Activated T-cell treated with anti-CD3 and anti-CD28 coated beads, Interleukin-2, amount 50 U/mL, for 4 hours (primary cell): ENCODE results near the gene HPCAL4. TPM values are rescaled to one million over a fixed set of nuclear protein-coding genes. Genes with fewer than 3 reads are reported as not detected.

Experiments
- ATAC-seq, 2 donors: fragments of 200-7000 bp; cut with Tn5 transposase; one replicate each; pipeline ENCODE4 v1.10.0; 2021
- DNase-seq: peaks from one replicate; pipeline ENCODE4 v3.0.0-alpha.2; 2020
- H3K27me3 Mint-ChIP-seq: one replicate; pipeline ENCODE4 v1.8.0; 2021; ENCODE audit warnings: low read depth, mixed read lengths
- H3K36me3 Mint-ChIP-seq: one replicate; pipeline ENCODE4 v1.8.0; 2022; ENCODE audit warnings: mixed read lengths; ENCODE audit not compliant: insufficient read depth
- H3K4me1 Mint-ChIP-seq: one replicate; pipeline ENCODE4 v1.8.0; 2021; ENCODE audit warnings: low read depth, mixed read lengths
- H3K4me3 Mint-ChIP-seq: one replicate; pipeline ENCODE4 v1.8.0; 2021; ENCODE audit warnings: mild to moderate bottlenecking, moderate library complexity, mixed read lengths
- H3K9me3 Mint-ChIP-seq: one replicate; pipeline ENCODE4 v1.8.0; 2021; ENCODE audit warnings: mixed read lengths
- total RNA-seq, 3 donors: library from RNA; stranded (reverse); gene quantifications; one replicate each; pipeline ENCODE4 v1.2.1, GENCODE V29; 2021

HPCAL4 gene
- total RNA-seq, 3 donors from 2014 or later = 0.05 to 0.38 (median 0.33) TPM

- H3K4me1 Mint-ChIP-seq = peaks cover 23% of the 10 kb centered on the region
- peaks cover 4% of the 10 kb centered on the region for H3K27me3 Mint-ChIP-seq
- H3K36me3 Mint-ChIP-seq = peaks cover 6% of the 10 kb centered on the region
- DNase-seq (no peak), ATAC-seq (no peak)
- no peaks in the 10 kb centered on the region for H3K9me3 Mint-ChIP-seq
- no peak overlapping the region for H3K4me3 Mint-ChIP-seq
Measured at GRCh38 chr1:39678889-39679288, 12.3 kb downstream of the HPCAL4 start.

GRCh38 chr1:39677645-39678044 is 13.6 kb downstream of the HPCAL4 start:
- ATAC-seq (no peak), DNase-seq (no peak)
- H3K36me3 Mint-ChIP-seq = peaks cover 6% of the 10 kb centered on the region
- H3K4me3 Mint-ChIP-seq = no peak overlapping the region
- no peaks in the 10 kb centered on the region for H3K9me3 Mint-ChIP-seq
- peaks cover 5% of the 10 kb centered on the region for H3K27me3 Mint-ChIP-seq
- H3K4me1 Mint-ChIP-seq = peaks cover 21% of the 10 kb centered on the region

- Mint-ChIP-seq H3K27me3 (peaks cover 9% of the 10 kb centered on the region), H3K4me3 (no peak overlapping the region), H3K9me3 (no peaks in the 10 kb centered on the region), H3K36me3 (peaks cover 4% of the 10 kb centered on the region), H3K4me1 (peaks cover 21% of the 10 kb centered on the region)
- ATAC-seq (no peak), DNase-seq (no peak)
Measured at GRCh38 chr1:39676948-39677548, 14.2 kb downstream of the HPCAL4 start.

- Mint-ChIP-seq H3K9me3 (no peaks in the 10 kb centered on the region), H3K27me3 (peaks cover 17% of the 10 kb centered on the region), H3K36me3 (peaks cover 4% of the 10 kb centered on the region), H3K4me3 (no peak overlapping the region), H3K4me1 (peaks cover 7% of the 10 kb centered on the region)
- no peak for DNase-seq
- no peak for ATAC-seq
Measured at GRCh38 chr1:39675220-39675619, 16.0 kb downstream of the HPCAL4 start.

GRCh38 chr1:39673215-39673614 is 18.0 kb downstream of the HPCAL4 start:
- H3K4me3 Mint-ChIP-seq = no peak overlapping the region
- peaks cover 4% of the 10 kb centered on the region for H3K4me1 Mint-ChIP-seq
- no peaks in the 10 kb centered on the region for H3K36me3 Mint-ChIP-seq
- no peak for DNase-seq
- H3K9me3 Mint-ChIP-seq = no peaks in the 10 kb centered on the region
- peaks cover 34% of the 10 kb centered on the region for H3K27me3 Mint-ChIP-seq
- ATAC-seq = no peak

- peak; percentile 44 for DNase-seq
- Mint-ChIP-seq H3K4me3 (peak overlapping the region; percentile 51), H3K4me1 (peaks cover 6% of the 10 kb centered on the region), H3K27me3 (peaks cover 35% of the 10 kb centered on the region), H3K36me3 (no peaks in the 10 kb centered on the region), H3K9me3 (no peaks in the 10 kb centered on the region)
- ATAC-seq = peak; percentile 13 to 35
Measured at GRCh38 chr1:39672551-39672947, 18.7 kb downstream of the HPCAL4 start.

GRCh38 chr1:39671793-39672550 is 19.3 kb downstream of the HPCAL4 start, which contains the start of gene NT5C1A:
NT5C1A (minus strand) TSS chr1:39672107; CDS start chr1:39672038, 69 bp downstream.
- peak within 1 kb of the TSS; percentile 51 for H3K4me3 Mint-ChIP-seq
- H3K36me3 Mint-ChIP-seq = no peaks in the 10 kb centered on the region
- ATAC-seq (peak; percentile 65 to 71), DNase-seq (no peak)
- H3K4me1 Mint-ChIP-seq = peaks cover 10% of the 10 kb centered on the region
- H3K9me3 Mint-ChIP-seq = no peaks in the 10 kb centered on the region
- peaks cover 35% of the 10 kb centered on the region for H3K27me3 Mint-ChIP-seq

- Mint-ChIP-seq H3K9me3 (no peaks in the 10 kb centered on the region), H3K27me3 (peaks cover 35% of the 10 kb centered on the region), H3K4me1 (peaks cover 16% of the 10 kb centered on the region), H3K36me3 (no peaks in the 10 kb centered on the region), H3K4me3 (peak overlapping the region; percentile 26)
- DNase-seq (no peak), ATAC-seq (peak in 1 of 2 donors; percentile 2)
Measured at GRCh38 chr1:39671433-39671792, 19.8 kb downstream of the HPCAL4 start.

- Mint-ChIP-seq H3K36me3 (no peaks in the 10 kb centered on the region), H3K4me3 (peak overlapping the region; percentile 20), H3K9me3 (no peaks in the 10 kb centered on the region), H3K27me3 (peaks cover 35% of the 10 kb centered on the region), H3K4me1 (peaks cover 18% of the 10 kb centered on the region)
- ATAC-seq (no peak), DNase-seq (no peak)
Measured at GRCh38 chr1:39670689-39671088, 20.5 kb downstream of the HPCAL4 start.

GRCh38 chr1:39668894-39669293 is 22.3 kb downstream of the HPCAL4 start:
- ATAC-seq (no peak), DNase-seq (no peak)
- Mint-ChIP-seq H3K36me3 (no peaks in the 10 kb centered on the region), H3K4me1 (peaks cover 18% of the 10 kb centered on the region), H3K27me3 (peaks cover 35% of the 10 kb centered on the region), H3K4me3 (no peak overlapping the region), H3K9me3 (no peaks in the 10 kb centered on the region)

GRCh38 chr1:39668111-39668510 is 23.1 kb downstream of the HPCAL4 start:
- peaks cover 18% of the 10 kb centered on the region for H3K4me1 Mint-ChIP-seq
- ATAC-seq (no peak), DNase-seq (no peak)
- no peak overlapping the region for H3K4me3 Mint-ChIP-seq
- H3K9me3 Mint-ChIP-seq = no peaks in the 10 kb centered on the region
- H3K36me3 Mint-ChIP-seq = no peaks in the 10 kb centered on the region
- H3K27me3 Mint-ChIP-seq = peaks cover 35% of the 10 kb centered on the region

- no peak overlapping the region for H3K4me3 Mint-ChIP-seq
Measured at GRCh38 chr1:39666772-39667171, 24.5 kb downstream of the HPCAL4 start.

GRCh38 chr1:39663559-39663958 is 27.7 kb downstream of the HPCAL4 start:
- Mint-ChIP-seq H3K27me3 (peaks cover 4% of the 10 kb centered on the region), H3K4me1 (peaks cover 14% of the 10 kb centered on the region), H3K9me3 (no peaks in the 10 kb centered on the region), H3K4me3 (no peak overlapping the region), H3K36me3 (no peaks in the 10 kb centered on the region)
- no peak for DNase-seq
- ATAC-seq = no peak

More at GRCh38 chr1:39666772-39667171, 24.5 kb downstream of the HPCAL4 start:
- ATAC-seq (peak; percentile 94 to 95), DNase-seq (no peak)
- H3K4me1 Mint-ChIP-seq = peaks cover 14% of the 10 kb centered on the region
- H3K9me3 Mint-ChIP-seq = no peaks in the 10 kb centered on the region
- H3K27me3 Mint-ChIP-seq = peaks cover 26% of the 10 kb centered on the region
- no peaks in the 10 kb centered on the region for H3K36me3 Mint-ChIP-seq

- Mint-ChIP-seq H3K4me1 (peaks cover 15% of the 10 kb centered on the region), H3K4me3 (no peak overlapping the region), H3K9me3 (no peaks in the 10 kb centered on the region), H3K36me3 (no peaks in the 10 kb centered on the region), H3K27me3 (no peaks in the 10 kb centered on the region)
- DNase-seq (no peak), ATAC-seq (no peak)
Measured at GRCh38 chr1:39662861-39663260, 28.4 kb downstream of the HPCAL4 start.

GRCh38 chr1:39659538-39659937 is 31.7 kb downstream of the HPCAL4 start:
- Mint-ChIP-seq H3K4me3 (no peak overlapping the region), H3K9me3 (no peaks in the 10 kb centered on the region), H3K36me3 (no peaks in the 10 kb centered on the region), H3K27me3 (peaks cover under 1% of the 10 kb centered on the region), H3K4me1 (peaks cover 6% of the 10 kb centered on the region)
- DNase-seq (no peak), ATAC-seq (no peak)
